Muscle of back (tissue), 11 donors: ENCODE measurements around the gene CHAT. TPM values are rescaled to one million over a fixed set of nuclear protein-coding genes. Genes with fewer than 3 reads are reported as not detected.

Experiments
- DNase-seq, 3 donors: peaks; one replicate each; pipeline versions ENCODE4 v3.0.0 to v3.0.0-alpha.2; 2013
- polyA plus RNA-seq, 10 donors: library from polyadenylated mRNA; unstranded; fragments of 120-200 nt; gene quantifications; one replicate each; pipeline ENCODE4 v1.2.1, GENCODE V29; 2013; ENCODE audit not compliant: insufficient read length in 10 of 10

CHAT gene
- polyA plus RNA-seq, 10 donors, result not detected

DNA sequence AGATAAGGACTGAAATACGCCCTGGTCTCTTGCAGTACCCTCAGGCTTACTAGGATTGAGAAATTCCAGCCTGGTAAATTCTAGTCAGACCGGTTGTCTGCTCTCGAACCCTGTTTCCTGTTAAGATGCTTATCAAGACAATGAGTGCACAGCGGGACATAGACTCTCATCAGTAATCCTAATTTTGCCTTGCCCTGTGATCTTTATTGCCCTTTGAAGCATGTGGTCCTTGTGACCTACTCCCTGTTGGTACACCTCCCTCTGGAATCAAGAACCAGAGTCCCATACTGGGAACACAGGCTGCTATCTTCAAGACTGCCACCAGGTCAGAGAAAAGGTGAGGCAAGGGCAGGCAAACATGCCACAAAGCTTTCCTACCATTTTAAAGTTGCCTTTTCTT is 72.8 kb downstream of the CHAT start:
- no peak for DNase-seq

DNA sequence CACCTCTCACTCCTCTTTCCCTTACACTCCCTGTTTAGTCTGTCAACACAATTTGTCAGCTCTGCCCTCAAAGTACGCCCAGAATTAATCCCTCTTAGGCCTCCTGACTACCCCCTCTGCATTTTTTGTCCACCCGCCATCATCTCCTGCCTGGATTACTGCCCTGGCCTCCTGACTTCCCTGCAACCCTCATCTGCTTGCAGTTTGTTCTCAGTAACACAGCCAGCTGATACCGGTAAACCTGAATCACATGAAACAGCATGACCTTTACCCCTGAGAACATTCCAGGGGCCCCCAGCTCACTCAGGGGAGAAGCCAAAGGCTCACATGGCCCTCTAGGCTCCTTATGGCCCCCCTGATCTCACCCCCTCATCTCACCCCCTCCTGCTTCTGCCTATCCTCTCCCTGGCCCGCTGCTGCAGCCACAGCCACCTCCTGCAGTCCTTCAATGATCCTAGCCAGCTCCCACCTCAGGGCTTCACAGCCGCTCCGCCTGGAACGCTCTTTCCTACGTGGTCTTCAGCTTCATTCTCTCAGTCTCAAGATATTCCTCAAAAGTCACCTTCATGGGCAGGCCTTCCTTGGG is 74.5 kb downstream of the CHAT start:
- DNase-seq, result no peak

DNA sequence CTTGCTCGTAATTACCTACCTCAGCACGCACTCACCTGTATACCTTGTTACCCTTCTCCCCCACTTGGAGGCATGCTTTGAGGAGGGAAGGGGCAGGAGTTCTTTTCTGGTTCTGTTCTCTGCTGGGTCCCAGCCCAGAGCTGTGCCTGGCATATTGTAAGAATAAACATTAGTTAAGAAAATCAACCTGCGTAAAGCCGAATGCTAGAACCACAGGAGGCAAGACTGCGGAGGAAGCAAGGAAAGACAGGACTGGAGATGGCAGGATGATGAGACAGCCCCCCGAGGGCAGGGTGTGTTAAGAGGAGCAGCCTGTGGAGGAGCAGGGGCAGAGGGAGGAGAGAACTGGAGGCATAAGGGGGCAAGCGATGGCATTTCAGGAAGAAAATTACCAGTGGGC is 75.1 kb downstream of the CHAT start:
- no peak for DNase-seq

DNA sequence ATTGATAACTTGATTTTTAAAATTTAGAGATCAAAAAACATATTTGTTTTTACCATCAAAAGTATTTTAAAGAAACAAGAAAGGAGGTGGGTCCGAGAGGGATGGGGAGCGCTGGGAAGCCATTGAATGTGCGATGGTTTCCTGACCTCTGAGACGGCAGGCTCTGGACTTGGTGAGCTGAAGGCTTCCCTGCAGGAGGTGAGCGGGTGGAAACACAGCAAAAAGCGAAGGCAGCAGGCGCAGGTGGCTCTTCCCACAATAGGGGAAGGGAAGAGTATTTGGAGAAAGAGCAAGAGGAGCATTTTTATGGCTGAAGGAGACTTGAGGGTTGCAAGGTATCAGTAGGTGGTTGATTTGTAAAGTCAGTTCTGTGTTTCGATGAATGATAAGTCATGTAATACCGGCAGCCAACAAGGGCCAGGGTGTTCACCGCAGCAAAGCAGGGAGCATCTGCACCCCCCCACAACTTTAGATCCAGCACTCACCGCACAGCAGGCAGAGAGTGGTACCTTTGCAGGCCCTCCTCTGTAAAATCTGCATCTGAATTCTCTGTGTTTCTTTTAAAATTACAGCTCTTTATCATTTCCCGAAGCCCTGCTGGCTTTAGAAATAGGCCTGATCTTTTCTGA is 76.2 kb downstream of the CHAT start:
- DNase-seq, result no peak

DNA sequence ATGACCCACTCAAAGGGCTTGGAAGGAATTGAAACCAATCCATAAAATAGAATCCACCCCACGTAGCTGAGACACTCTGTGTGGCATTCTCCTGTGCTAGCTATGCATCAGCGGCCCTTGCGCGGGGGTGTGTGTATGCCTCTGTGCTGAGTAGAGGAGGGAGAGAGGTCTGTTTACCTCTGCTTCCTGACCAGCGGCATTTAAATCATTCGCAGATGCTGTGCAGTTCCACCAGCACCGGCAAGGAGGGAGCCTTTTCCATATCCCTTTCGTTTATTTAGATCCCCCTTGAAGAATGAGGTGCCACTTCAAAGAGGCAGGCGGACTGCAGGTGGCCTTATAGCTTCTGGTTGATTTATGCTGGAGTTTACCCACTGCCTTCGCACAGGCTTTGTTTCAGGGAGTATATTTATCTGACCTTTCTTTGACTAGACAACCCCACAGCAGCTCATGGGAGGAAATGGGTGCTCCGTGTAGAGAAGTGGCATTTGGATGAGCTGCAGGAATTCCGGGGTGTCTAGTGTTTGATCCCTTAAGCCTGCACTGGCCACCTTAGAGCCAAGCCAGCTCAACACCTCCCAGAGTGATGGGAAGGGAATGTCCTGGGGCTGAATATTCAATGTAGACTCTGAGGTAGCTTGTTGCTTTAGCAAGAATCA is 77.0 kb downstream of the CHAT start:
- DNase-seq, result no peak

DNA sequence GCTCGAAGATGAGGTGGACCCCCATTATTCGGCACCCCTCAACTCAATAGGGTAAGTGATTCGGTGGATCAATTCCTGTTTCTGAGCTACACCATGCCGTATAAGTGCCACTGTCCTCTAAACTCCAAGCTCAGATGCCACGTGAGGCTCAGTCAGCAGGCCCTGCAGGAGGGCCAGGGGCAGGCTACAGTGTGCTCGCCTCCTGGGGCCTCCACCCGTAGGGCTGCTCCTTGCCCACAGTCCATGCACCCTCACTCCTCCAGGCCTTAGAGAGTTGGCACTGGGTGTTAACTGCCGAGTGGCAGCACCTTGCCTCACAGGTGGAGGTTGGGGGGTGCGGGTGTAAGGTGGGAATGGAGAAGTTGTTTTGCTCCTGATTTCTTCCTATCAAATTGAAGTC is 77.8 kb downstream of the CHAT start:
- no peak for DNase-seq

DNA sequence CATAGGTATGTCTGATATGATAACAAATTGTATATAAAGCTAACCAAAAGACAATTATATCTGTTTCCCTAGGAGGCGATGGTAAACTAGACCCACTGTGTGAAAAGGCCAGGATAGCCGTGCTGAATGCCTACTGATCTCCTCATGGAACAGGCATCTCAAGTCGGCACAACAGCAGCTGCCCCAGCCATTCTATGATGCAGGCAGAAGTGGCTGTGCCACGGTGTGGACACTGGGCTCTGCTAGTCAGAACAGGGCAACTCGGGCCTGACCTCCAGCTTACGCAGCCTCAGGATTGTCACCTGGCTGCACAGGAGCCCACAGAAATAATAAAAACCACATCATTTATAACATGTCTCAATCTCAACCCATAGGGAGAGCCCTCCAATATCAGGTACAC is 80.6 kb downstream of the CHAT start:
- DNase-seq, result no peak

DNA sequence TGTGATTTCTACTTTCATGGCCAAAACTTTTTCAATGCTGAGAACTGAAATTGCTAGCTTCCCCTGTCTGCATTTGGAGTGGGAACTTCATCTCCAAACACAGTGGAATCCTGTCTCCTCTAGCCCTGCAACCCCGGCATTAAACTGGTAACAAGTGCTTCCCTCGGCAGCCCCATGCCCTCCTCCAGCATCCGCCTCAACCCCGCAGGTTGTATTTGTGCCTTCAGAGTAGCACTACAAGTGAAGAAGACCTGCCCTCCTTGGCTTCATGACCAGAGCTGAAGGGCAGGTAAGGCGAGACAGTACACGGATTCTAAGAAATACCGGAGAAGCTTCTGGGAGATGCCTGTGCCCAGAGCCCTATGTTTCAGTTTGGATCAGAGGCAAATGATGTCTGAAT is 82.5 kb downstream of the CHAT start:
- no peak for DNase-seq

DNA sequence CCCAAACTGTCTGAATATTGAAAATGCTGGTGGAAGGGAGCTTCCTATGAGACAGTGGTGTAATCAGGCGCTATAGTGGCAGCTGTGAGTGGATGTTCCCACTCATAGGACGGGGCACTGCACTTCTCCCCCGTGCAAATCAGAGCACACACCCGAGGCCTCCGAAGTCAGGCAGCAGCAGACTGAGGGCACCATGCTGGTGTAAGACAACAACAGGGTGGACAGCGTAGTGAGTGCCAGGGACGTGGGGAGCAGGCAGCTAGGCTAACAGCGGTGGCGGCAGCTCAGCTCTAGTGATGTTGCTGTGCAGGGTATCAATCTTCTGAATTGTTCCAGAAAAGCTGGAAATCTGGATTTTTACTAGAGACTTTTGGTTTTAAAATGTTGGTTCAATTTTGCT is 84.8 kb downstream of the CHAT start:
- DNase-seq, result no peak

DNA sequence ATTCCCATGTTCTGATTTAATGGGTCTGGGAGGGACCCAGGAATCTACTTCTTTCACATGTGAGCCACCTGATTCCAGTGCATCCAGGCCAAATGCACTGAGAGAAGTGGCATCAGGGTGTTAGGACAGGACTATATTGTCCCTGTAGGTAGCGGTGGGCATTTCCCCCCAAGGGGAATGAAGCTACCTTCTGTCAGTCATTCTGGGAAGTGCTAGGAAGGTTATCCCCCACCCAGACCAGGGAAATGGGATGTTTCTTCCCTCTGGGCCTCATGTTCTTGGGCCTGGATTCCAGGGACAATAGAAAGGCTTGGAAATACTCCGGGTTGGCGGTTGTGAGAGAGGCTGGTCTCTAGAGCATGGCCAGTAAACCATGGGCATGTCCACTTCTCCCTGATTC is 86.4 kb downstream of the CHAT start:
- DNase-seq, result no peak

DNA sequence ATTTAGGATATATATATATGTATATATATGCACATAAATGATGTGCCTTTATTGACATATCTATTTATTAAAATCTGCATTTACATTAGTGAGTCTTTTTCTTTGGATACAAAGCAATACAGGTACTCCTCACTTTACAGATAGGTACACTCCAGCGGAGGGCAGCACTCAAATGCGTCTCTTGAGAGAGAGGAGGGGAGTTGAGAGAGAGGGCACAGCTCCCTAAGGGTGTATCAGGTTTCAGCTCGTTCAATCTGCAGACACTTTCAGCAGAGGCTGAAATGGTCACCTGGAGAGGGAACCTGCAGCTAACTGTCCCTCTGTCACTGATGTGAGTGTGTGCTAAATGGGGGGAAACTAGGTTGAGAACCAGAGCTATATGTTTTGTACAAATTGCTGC is 87.2 kb downstream of the CHAT start:
- no peak for DNase-seq

DNA sequence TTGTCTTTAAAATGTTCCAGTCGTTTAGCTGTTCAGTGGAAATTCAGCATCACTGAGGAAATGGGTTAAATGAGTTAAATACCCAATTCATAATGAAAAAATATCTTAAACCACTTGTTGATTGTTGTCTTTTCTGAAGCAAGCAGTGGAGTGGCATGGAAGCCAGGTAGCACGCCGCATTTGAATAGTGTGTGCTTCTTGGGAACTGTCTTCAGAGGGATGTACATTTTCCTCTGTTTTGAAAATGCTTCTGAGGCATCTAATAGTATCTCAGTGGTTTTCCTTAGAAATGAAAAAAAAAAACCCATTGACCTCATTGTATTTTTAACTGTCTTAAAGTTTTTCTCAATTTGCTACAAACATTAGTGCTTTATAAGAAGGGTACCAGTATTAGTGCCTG is 93.7 kb downstream of the CHAT start:
- no peak for DNase-seq

DNA sequence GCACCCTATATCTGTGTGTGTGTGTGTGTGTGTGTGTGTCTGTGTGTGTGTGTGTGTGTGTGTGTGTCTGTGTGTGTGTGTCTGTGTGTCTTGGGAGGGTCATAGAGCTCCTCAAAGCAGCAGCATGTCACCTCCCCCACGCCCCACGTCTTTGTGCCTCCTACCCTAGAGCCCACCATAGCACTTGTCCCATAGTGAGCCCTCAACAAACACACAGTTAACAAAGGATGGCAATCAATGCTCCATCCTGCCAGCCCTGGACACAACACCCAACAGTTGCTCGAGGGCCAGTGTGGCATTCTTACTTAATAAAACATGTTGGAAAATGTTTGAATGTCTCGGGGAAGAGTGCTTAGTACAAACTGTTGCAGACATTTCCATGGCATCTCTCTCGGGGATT is 96.1 kb downstream of the CHAT start:
- DNase-seq, result no peak

DNA sequence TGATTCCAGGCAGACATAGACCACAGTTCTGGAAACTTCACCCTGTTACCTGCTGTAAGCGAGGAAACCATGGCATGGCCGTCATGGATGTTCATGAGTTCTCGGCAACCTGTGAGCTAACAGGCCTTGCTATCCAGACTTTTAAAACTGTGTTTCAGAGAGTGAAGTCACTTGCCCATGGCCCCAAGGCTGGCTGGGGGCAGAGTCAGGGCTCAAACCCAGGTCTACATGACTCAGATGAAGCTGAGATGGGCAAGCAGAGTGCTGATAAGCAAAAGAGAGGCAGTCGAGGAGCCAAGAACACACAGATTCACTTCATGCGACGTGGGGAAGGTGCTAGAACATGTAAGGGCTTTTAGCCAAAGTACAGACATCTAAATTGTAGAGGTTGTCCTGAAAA is 97.1 kb downstream of the CHAT start:
- no peak for DNase-seq

DNA sequence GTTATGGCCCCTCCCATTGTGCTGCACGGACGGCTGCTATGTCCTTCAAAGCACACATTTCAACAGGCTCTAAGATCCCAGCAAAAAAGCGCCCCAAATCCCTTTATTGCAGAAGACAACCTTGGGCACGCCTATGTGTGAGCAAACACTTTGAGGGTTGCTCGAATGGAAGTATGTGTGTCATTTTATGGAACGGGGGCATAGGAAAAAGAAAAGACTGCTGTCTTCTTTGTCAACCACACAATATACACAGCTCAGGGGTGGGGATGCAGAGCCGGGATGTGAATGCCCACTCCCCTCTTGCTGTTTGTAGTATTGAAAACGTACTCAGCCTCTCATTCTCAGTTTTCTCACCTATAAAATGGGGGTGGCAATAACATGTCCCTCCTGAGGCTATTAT is 97.6 kb downstream of the CHAT start:
- no peak for DNase-seq

DNA sequence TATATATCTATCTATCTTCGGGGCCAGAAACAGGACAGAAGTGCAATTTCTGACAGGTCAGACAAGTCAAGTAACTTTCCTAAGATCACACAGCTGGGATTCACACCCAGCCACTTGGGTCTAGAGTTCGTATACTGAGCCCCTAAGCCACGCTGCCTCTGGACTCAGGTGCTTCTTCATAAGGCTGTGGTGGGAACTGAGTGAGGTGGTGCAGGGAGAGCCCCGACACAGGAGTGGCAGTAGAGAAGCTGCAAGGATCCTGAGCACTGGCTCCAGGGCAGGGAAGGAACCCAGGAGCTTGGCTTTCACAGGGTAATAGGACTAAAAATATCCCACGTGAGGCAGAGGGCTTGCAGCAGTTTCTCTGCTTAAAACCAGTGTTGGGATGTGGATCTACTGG is 99.4 kb downstream of the CHAT start:
- no peak for DNase-seq

Other genes with a start within 250 kb of the CHAT start
- gene DRGX, start 217.9 kb upstream of the CHAT start, polyA plus RNA-seq, result under 1 TPM in 2 of 10 donors, not detected in 8; 0.10 to 0.26 TPM
- gene ERCC6, start 74.9 kb upstream of the CHAT start, polyA plus RNA-seq, result 10 to 100 TPM in 5 of 10 donors, 1 to 10 TPM in 5; 7.7 to 14.3 (median 10.0) TPM
- not detected for gene SLC18A3, start 3.7 kb upstream of the CHAT start, polyA plus RNA-seq
- not detected for gene C10orf53, start 65.6 kb downstream of the CHAT start, polyA plus RNA-seq
- 1 to 10 TPM in 1 of 10 donors, under 1 TPM in 9; 0.25 to 1.2 (median 0.50) TPM for gene OGDHL, start 148.3 kb downstream of the CHAT start, polyA plus RNA-seq